Measurements from ENCODE around the gene PHKB.

The PHKB gene

DNA sequence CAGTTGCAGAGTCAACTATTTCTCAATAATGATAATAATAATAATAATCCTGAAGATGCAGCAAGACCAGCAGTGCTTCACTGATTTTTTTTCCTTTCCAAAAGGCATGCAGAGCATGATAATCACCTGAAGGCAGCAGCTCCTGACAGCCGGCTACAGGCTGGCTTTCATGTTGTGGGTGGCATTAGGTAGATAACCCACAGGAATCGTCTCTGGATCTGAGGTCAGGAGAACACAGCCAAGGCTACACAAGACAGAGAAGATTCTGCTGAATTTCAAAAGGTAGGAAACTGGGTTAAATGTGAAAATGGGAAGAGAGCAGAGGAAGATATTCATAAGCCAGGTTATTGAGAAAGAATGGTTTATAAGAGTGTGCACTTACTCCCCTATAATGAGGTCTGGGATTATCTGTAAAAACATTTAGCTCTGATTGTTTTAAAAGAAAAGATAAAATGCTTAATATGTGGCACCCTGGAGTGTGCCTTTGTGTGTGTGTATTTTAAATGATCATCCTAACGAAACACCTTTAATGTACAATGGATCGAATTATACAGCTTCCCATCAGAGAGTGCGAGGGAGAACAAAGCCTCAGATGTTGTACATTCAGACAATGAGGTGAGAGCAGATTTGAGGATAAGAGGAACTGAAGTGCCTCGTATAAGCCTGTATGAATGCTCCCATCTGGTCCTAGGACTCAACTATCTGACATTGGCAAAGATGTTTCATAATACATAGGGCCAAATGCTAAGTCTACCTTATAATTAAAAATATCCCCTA, 273.1 kb downstream of the PHKB start:
- DNase-seq = no peak

DNA sequence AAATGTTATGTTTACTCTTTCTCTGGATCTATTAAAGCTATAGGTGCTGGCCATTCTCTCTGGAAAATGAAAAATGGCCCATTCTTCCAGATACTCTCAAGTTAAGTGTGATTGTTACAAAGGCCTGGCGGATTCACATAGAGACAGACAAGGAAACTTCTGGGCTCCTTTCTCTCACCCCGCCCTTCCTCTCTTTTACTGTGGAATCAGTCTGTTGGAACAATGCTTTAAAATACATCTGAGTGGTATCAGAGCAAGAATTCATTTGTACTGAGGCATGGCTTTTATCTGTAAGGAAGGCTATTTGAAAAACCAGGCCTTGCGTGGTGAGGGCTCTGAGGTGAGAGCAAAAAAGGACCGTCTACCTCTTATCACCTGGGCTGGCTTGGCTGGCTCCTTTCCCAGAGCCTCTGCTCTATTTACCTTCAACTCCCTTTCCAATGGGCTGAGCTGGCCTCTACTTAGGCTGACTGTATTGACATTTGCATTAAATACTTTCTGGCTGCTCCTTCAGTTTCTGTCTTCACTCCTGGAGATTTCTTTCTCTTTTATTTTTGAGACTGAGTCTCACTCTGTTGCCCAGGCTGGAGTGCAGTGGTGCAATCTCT, 274.0 kb downstream of the PHKB start:
- DNase-seq = no peak

DNA sequence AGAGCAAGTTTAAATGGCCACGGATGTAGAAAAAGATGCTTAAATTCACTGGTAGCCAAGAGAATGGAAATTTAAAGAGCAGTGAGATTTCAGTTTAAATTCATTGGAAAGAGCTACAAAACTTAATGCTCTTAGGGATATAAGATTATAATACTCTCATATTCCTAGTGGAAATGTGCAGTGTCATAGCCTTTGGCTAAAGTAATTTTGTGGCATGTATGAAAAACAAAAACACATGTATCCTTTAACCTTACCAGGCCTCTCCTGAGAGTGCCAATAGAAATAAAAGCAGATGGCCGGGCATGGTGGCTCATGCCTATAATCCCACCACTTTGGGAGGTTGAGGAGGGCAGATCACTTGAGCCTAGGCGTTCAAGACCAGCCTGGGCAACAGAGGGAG, 289.2 kb downstream of the PHKB start:
- no peak for DNase-seq
